Activated gamma-delta T cell (primary cell): ENCODE measurements around the gene UBASH3B.

Experiments
- DNase-seq: peaks from one replicate; lab custom pipeline; 2025; lab: John Stamatoyannopoulos, UW

The UBASH3B gene

DNA sequence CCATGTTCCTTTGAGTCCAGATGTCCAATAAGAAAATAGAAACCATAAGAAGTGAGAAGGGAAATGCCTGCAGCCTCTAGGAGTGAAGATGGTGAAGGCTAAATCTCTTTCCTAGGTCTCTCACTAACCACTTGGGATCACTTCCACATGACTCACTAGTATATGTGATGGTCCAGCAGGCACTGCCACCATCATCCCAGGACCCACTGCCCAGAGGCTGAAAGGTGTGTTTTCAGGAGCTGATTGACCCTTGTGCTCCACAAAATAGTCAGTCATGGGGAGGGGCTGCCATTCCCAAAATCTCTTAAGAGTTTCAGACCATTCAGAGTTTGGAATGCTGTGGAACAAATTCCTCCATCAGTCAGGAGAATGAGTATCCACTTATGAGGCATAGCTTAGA, 22.9 kb downstream of the UBASH3B start:
- no peak for DNase-seq

DNA sequence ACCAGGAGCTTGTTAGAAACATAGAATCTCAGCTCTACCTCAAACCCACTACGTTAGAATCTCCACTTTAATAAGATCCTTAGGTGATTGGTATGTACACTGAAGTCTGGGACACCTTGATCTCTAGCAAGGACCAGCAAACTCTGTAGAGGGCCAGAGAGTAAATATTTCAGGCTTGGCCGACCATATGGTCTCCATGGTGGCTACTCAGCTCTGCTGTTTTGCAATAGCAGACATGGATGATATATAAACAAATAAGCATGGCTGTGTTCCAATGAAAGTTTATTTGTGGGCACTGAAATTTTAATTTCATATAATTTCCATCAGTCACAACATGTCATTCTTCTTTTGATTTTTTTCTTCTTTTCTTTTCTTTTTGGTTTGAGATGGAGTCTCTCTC, 23.9 kb downstream of the UBASH3B start:
- DNase-seq = no peak

DNA sequence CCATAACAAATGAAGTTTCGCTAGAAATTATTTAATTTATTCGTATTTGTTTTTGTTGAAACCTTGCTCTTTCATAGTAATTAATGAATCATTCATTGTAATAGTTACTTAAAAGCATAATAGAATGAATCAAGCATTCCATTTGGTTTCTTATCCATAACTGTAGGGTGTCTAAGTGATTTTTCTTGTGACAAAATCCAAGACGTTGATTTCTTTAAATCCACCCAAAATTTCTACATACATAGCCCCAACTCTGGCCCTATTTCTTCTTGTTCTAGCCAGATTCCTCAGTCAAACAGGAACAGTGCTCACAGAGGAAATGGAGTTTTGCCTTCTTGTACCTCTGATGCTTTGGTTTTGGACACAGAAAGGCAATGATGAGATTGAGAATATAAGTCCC, 25.5 kb downstream of the UBASH3B start:
- DNase-seq = no peak

DNA sequence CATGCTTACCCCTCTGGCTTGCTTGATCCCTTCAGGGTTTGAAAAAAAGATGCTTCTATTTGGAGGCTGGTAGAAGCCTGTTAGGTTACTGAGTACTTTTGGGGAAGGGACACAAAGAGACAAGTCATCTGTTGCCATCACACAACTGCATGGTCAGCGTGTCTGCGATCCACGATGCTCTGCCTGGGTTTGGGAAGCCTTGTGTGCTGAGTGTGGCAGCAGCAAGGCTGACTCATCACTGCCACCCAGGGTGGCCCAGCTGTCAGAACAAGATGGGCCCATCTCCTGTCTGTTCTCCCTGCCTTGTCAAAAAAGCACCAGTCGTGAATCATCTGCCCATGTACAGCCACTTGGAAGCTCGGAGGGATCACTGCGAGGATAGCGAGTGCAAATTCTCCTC, 26.2 kb downstream of the UBASH3B start:
- DNase-seq = no peak

DNA sequence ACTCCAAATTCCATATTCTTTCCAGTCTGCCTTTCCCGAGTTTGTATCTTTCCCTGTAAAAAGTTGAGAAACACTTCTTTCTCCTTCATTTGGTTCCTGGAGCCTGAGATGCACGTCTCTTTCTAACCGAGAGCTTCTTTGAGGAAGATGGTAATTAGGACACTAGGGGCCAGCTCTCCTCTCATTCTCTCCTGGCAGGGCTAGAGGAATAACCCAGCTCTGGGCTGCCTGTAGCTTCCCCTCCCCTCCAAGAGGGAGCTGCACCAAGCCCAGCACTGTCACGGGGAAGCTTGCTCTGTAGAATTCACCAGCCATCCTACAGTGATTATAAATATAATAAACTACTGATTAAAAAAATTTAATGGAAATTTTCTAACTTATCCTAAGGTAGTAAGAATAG, 26.9 kb downstream of the UBASH3B start:
- no peak for DNase-seq

DNA sequence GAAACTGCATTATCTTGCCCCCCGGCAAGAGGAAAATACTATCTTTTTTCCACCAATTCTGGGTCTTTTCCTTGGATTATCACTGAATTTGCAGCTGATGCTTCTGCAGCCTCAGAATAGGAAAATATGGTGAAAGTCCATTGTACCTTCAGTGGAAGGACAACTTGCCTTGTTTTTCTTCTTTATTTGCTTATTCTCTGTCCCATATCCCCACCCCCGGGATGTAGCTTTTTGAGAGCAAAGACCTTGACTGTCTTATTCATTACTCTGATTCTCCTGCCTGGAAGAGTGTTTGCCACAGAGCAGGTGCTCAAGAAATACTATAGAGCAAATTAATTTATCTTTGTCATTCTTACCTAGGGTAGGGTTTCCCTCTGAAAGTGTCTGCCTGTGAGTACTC, 29.5 kb downstream of the UBASH3B start:
- no peak for DNase-seq

DNA sequence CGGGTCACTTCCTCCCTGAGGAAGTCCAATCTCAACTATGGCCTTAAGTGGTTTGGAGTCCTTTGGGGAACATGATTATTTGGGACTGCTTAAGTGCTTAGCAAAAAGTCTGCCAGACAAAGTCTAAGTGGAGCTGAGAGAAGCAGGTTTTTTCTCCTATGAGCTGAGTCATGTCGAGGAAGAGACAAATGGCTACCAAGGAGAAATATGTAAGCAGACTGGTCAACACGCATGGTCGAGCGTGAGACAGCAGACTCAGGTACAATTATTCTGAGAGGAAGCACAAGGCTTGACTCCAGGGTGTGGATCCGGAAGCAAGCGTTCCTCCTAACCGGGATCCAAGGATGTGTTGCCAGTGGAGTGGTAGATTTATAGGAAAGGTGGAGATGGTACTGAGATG, 30.6 kb downstream of the UBASH3B start:
- DNase-seq = no peak

DNA sequence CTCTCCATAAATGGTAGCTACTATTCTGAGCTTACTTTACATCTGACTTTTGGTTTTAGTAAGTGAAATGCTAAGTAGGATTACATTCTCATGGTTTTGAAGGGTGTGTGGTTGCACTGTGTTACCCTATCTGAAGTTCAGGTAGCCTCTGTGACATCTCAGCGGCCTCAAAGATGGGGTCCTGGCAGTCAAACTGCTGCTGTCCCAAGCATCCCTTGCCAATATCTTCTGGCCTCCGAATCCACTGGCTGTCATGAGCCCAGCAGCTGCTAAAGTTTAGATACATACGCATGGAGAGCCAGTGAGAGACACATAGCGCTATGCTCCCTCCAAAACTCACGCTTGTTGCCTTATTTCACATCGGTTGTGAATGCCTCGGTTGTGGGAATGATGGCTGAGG, 34.9 kb downstream of the UBASH3B start:
- no peak for DNase-seq

DNA sequence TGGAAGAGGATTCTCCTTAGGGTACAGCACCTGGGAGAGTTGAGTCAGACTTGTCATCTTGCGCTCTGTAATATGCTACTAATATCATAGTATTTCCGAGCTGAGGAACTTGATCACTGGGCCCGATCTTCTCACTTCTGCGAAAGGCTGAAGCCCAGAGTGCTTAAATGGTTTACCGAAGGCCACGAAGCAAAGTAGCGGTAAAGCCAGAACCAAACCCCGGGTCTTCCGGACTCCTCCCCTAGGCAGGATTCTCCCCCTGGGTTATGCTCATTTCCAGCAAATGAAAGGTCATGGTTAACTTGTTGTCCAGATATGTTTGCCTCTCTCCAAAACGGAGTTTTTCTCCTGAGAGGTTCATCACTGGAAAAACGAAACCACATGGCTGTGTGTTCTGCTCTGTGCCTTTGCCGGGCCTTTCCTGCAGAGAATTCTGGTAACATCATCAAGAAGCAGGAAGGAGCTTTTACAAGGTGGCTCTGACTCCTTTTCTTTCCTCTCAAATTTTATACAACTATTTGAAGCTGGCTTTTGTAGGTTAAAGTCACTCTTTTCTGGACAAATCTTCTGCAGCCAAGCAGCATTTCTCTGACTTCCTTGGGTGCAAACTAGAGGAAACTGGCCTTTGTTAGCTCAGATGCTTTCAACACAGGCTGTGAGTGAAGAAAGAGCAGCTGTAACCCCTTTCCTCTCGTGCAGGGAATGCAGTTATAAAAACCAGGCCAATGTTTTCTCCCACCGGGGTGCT, 35.5 kb downstream of the UBASH3B start:
- DNase-seq = no peak

DNA sequence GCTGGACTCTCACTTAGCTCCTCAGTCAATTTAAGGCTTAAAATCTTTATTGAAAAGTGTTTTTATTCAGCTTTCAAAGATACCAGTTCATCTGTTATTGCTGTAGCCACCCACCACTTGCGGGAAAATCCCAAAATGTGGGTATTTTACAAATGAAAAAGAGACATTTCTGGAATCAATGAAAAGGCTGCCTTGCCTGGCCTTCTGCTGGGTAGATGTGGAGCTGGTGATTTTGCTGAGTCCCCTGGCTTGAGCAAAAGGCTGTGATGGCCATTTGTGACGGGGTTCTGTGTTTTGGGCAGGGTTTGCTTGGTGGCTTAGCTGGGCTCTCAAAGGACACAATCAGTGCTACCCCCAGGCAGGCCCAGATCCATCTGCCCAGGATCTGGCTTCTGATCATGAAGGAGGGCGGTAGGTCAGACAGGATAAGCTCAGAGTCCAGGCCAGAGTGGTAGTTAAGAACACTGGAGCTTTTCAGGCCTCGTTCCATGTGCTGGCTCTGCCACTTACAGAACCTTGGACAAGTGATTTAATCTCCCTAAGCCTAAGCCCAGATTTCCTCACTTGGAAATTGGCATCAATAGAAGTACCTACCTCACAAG, 36.1 kb downstream of the UBASH3B start:
- no peak for DNase-seq

DNA sequence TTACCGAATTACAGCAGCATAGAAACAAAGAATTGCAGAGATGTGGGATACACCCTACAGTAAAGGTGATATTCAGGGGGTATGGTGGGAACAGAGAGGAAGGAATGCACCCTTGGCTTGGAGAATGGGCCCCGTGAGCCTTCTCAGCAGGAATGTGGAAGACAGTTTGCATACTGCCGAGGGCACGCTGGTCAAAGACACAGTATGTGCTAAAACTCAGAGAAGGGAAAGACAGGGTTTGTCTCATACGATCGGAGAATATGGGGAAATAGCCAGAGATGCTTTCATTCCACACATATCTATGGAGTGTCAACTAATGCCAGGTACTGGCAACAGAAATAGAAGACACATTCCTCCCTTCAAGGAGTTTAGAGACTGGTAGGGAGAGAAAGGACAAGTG, 36.9 kb downstream of the UBASH3B start:
- DNase-seq = no peak

DNA sequence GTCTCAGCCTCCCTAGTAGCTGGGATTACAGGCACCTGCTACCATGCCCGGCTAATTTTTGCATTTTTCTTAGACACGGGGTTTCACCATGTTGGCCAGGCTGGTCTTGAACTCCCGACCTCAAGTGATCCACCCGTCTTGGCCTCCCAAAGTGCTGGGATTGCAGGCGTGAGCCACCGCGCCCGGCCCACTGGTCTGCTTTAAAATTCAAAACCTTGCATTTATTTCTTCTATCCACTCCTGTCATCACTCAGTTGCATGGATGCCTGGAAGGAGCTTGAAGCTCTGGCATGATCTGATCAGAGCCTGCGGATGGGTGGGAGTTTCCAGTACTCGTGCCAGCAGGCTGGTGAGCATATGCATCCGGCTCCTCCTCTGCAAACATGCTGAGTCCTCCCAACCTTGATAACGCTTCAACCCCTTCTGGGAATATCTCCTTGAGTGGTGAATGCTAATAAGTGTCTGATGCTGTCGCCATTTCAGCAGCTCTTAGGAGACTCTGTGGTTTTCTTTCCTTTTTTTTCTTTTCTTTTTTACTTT, 39.6 kb downstream of the UBASH3B start:
- DNase-seq = no peak

DNA sequence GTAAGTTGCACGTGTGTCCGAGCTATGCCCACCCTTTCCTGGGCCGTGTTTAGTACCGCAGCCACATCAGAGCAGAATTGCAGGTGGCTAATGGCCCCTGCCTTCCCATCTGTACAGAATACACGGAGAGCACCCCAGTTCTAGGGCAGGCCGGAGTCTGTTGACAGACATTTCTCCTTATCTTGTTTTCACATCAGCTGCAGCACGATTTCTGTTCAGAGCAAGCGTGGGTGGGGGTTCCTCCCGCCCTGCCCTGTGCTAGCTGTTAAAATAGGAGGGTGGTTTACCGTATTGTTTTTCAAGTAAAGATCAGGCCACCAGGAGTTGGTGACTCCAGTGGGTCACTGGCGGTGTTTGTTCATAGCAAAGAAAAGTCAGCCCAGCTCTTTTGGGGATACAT, 41.1 kb downstream of the UBASH3B start:
- no peak for DNase-seq

DNA sequence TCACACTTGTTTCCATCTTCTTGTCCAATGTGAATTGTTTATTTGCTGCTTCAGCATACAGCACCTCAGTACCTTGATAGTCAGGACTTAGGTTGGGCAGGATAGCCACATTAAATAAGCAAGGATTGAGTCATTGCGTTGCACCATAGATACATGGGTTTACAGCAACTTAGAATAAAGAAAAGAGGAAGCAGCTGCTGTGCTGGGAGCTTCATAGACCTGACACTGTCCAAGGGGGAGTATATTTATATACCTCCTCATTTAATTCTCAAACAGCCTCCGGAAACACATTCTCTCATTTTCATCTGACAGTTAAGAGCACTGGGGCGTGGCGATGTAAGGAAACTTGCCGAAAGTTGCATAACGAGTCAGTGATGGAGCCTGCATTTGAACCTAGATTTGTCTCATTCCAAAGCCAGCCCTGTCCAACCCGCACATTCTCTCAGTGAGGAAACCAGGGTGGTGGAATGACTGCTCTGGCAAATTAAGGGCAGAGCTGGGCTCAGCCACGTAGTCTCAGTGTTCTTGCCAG, 42.2 kb downstream of the UBASH3B start:
- no peak for DNase-seq

DNA sequence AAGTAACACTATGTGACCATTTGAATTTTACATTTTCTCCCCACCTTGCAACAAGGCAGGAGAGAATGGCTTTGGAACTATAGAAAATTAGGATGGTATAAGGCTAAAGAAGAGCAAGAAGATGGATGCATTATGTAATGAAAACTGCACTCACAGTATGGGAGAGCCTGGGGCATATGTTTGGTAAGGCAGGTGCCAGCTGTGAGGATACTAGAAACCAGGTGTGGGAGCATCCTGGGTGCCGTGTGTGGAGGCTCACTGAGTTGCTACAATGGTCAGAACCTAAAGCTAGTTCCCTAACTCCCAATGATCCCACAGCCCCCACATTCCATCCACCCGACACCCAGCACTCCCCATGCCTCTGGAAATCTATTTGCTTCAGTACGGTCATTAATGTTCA, 42.9 kb downstream of the UBASH3B start:
- DNase-seq = no peak

DNA sequence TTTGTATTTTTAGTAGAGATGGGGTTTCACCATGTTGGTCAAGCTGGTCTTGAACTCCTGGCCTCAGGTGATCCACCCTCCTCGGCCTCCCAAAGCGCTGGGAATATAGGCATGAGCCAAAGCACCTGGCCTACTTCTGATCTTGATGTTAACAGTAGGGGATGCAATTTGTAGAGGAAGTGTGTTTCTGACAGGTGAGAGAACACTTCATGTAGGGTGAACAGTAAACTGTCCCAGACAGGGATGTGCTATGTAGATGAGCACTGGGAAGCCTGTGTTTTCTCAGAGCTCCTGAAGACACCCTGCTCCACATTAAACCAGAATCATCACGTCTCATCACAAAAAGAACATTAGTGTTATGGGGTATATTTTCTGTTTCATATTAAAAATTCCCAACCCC, 45.1 kb downstream of the UBASH3B start:
- no peak for DNase-seq

DNA sequence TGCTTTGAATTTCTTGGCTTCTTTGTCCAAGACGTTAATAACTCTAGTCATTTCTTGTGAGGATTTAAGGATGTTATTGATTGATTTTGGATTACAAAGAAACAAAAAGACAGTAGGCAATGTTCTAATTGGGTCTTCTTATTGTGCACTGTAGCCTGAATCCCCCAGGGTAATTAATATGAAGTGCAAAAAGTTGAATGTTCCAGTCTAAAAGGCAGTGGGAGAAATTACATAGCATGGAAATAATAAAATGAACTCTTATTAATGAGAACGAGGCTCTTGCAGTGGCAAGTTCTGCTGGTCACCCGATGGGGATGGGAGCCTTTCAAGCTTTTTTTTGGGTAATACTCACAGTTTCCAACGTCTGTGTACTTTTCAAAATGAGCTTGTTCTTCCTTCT, 45.6 kb downstream of the UBASH3B start:
- no peak for DNase-seq

DNA sequence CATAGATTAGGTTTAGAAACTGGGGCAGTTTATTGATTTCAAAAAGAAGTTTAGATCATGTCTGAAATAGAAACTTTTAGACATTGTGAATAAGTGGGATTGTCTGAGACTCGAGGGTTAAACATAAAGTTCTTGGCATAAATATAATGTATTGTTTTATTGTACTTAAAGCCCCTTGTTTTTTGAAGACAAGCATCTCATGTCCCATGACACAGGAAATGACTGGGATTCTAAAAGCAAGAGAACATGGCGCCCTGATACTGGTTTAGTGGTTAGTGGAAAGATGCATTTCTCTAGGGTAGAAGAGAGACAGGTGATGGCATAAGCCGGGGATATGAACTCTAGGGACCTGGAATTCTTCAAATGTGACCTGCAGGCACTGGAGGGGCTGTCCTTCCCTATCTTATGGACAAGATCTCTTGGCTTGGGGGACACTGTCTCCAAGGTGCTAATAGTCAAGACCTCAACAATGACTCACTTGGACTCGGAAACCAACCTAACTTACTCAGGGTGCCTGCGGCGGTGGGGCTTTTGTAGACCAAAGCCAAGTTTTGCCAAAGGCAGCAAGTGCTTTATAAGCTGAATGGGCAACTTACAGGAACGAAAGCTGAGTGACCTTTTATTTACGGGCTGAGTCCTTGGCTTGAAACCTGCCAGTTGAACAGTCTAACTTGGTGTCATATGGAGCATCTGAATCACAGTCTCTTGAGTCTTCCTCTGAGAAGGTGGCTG, 48.2 kb downstream of the UBASH3B start:
- no peak for DNase-seq

DNA sequence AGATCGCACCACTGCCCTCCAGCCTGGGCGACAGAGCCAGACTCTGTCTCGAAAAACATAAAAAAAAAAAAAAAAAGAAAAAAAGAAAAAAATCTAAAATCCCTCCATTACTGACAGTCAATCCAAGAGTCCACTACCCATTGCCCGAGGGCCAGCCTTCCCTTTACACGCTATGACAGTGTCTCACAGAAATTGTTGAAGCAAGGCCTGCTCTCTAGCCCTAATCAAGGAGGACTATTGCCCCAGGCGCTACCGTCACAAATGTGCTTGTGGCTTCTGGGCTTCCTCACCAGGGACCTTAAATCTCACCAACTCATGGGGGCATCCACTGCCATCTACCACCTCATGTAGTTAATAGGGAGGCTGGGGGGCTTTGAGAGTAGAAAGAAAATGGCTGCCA, 49.9 kb downstream of the UBASH3B start:
- no peak for DNase-seq

DNA sequence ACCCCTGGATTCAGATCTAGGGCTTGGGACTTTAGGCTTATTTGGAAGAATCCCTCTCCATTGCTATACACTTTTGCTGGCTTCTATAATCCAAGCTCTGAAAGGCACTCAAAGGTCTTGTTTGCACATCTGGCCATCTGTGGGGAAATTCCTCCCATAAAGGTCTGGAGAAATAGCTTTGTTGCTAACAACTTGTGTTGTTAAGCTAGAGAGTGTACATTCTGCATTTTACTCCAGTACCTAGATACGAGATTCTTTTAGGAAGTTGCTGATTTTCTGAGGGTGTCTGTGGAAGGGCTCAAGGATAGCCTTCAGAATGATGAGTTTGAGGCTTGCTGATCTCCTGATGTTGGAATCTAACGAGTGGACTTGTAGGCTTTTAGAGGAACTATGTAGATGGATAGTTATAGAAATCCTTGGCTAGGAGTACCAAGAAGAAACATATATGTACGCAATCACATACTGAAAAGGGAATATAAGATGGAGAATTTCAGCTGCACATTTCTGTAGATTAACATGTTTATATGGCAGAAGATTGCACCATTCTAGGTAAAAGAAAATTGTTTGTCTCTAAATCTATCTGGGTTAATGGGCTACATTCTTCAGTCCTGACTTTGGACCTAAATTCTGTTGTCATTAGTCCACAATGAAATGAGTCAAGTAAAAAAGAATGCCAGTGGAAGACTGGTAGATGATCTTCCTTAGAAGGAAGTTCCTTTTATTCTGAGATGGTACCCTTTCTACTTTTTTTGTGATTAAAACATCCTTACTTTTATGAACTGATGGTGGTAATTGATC, 51.0 kb downstream of the UBASH3B start:
- DNase-seq = no peak

DNA sequence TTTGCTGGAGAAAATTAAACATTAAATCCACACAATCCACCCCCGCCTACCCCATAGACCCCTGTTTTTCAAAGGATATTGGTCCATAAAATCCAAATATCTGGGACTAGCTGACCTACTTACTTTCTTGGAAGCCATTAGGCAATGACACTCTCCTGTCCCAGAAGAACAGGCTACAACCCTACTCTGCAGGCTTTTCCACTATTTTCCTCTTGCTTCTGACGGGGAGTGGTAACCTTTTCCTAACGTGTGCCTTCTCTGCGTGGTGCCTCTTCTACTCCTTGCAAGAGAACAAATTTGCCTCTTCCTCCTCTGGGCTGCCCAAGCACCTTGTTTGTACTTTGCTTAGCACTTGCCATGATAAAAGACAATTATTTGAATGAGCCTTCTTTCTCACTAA, 51.6 kb downstream of the UBASH3B start:
- DNase-seq = no peak

DNA sequence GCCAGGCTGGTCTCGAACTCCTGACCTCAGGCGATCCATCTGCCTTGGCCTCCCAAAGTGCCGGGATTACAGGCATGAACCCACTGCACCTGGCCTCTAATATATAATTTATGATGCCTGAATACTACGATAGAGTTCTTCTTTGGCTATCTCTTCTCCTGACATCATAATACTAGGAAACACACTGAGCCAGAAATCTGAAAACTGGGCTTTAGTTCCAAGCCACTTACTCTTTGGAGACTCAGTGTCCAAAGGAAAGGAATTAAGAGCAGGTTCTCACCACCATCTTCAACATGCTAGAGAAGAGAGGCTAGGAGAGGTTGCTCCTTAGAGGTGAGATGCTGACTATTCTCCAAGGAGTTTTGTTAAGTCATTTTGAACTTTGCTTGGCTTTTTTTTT, 52.4 kb downstream of the UBASH3B start:
- no peak for DNase-seq
